Lower lobe of right lung (tissue), 2 donors: ENCODE measurements around the gene ZNF735. TPM values are rescaled to one million over a fixed set of nuclear protein-coding genes. Genes with fewer than 3 reads are reported as not detected.
"Not testable (repeated sequence)": the region's sequence is repeated elsewhere in the genome, so short reads cannot be mapped to it uniquely, and the experiment has no call there.

Source experiments
- ATAC-seq, 2 donors: fragments of 200-7000 bp; cut with Tn5 transposase; one replicate each; pipeline ENCODE4 v1.9.1; 2020 to 2022; ENCODE audit warnings: mild to moderate bottlenecking in 2 of 2, moderate library complexity in 2 of 2
- DNase-seq: peaks from one replicate; pipeline ENCODE4 v3.0.0-alpha.2; 2020
- H3K27ac ChIP-seq: fragments of 200-600 bp; one replicate; pipeline ENCODE4 v1.8.0; 2022
- H3K27me3 ChIP-seq: fragments of 200-600 bp; one replicate; pipeline ENCODE4 v1.8.0; 2022; ENCODE audit warnings: low read depth
- H3K36me3 ChIP-seq: fragments of 200-600 bp; one replicate; pipeline ENCODE4 v1.8.0; 2022; ENCODE audit warnings: mild to moderate bottlenecking
- H3K4me1 ChIP-seq: fragments of 200-600 bp; one replicate; pipeline ENCODE4 v1.8.0; 2022
- H3K4me3 ChIP-seq: fragments of 200-600 bp; one replicate; pipeline ENCODE4 v1.8.0; 2022; ENCODE audit warnings: mild to moderate bottlenecking
- H3K9me3 ChIP-seq: fragments of 200-600 bp; one replicate; pipeline ENCODE4 v1.8.0; 2022
- CTCF ChIP-seq: fragments of 200-600 bp; IDR thresholded peaks from one replicate; pipeline ENCODE4 v1.8.0; 2022; ENCODE audit warnings: antibody characterized with exemption, mild to moderate bottlenecking
- intact Hi-C: fragments of 100-400 bp; cut with DNase I; formaldehyde crosslinking; loops from one replicate; pipeline ENCODE4 v1.11.0; 2022
- long read RNA-seq: library from polyadenylated mRNA; unstranded; transcript quantifications from one replicate; pipeline ENCODE4 v2.0.0, GENCODE V29; 2021
- total RNA-seq: library from RNA; stranded (reverse); fragmentation: NEBNext Ultra II Directional; extraction: Animal tissue kit (Norgen Biotek cat#: 25700); gene quantifications from one replicate; pipeline ENCODE4 v1.2.1, GENCODE V29; 2021
- donor health status: DM: no; HTN: yes; CAD: no; lungs with severe emphysema.

The ZNF735 gene
- not detected for total RNA-seq
- long read RNA-seq, result 0 reads

GRCh38 chr7:64206903-64207302, at the start of gene ZNF735:
TSS of gene ZNF735 (plus strand) at chr7:64207203. CDS start at chr7:64207203, 0 bp downstream.
- Histone ChIP-seq H3K4me1 (no peaks in the 10 kb centered on the region), H3K36me3 (no peaks in the 10 kb centered on the region), H3K27ac (no peak within 1 kb of the TSS), H3K27me3 (no peaks in the 10 kb centered on the region), H3K9me3 (no peaks in the 10 kb centered on the region), H3K4me3 (no peak within 1 kb of the TSS)
- intact Hi-C loops, result no loop called here
- no peak for TF ChIP-seq CTCF
- no peak for ATAC-seq
- no peak for DNase-seq

- H3K4me3 ChIP-seq, H3K27ac ChIP-seq, ATAC-seq, H3K4me1 ChIP-seq, DNase-seq, H3K27me3 ChIP-seq, H3K36me3 ChIP-seq, intact Hi-C loops, H3K9me3 ChIP-seq: not testable (repeated sequence)
Measured at GRCh38 chr7:64170974-64171373, 36.0 kb upstream of the ZNF735 start.

GRCh38 chr7:64174328-64174727, 32.7 kb upstream of the ZNF735 start:
- no peaks in the 10 kb centered on the region for H3K9me3 ChIP-seq
- H3K27me3 ChIP-seq, result no peaks in the 10 kb centered on the region
- ATAC-seq, result peak in 1 of 2 donors; percentile 29
- TF ChIP-seq CTCF, result no peak
- DNase-seq, result no peak
- H3K36me3 ChIP-seq, result no peaks in the 10 kb centered on the region
- H3K27ac ChIP-seq, result no peak overlapping the region
- intact Hi-C loops, result no loop called here
- no peaks in the 10 kb centered on the region for H3K4me1 ChIP-seq
- no peak overlapping the region for H3K4me3 ChIP-seq

GRCh38 chr7:64174941-64175340, 32.1 kb upstream of the ZNF735 start:
- no peak for ATAC-seq
- no peaks in the 10 kb centered on the region for H3K27me3 ChIP-seq

GRCh38 chr7:64180989-64181388, 26.0 kb upstream of the ZNF735 start:
- Histone ChIP-seq H3K9me3 (no peaks in the 10 kb centered on the region), H3K27me3 (peaks cover 31% of the 10 kb centered on the region), H3K4me3 (no peak overlapping the region), H3K27ac (no peak overlapping the region), H3K4me1 (no peaks in the 10 kb centered on the region), H3K36me3 (no peaks in the 10 kb centered on the region)
- no peak for DNase-seq
- TF ChIP-seq CTCF, result peak; percentile 41
- ATAC-seq, result no peak
- intact Hi-C loops, result loop anchor here (5.0 kb wide), 1 partner anchor 441 kb away; no protein-coding TSS in a partner anchor

More at GRCh38 chr7:64174941-64175340, 32.1 kb upstream of the ZNF735 start:
- DNase-seq, result no peak
- intact Hi-C loops, result no loop called here
- no peak overlapping the region for H3K4me3 ChIP-seq
- TF ChIP-seq CTCF, result no peak
- no peaks in the 10 kb centered on the region for H3K9me3 ChIP-seq
- no peaks in the 10 kb centered on the region for H3K4me1 ChIP-seq
- no peaks in the 10 kb centered on the region for H3K36me3 ChIP-seq
- no peak overlapping the region for H3K27ac ChIP-seq

GRCh38 chr7:64181586-64181985, 25.4 kb upstream of the ZNF735 start:
- no peaks in the 10 kb centered on the region for H3K9me3 ChIP-seq
- intact Hi-C loops, result loop anchor here (5.0 kb wide), 1 partner anchor 441 kb away; no protein-coding TSS in a partner anchor
- no peak for ATAC-seq
- no peak overlapping the region for H3K27ac ChIP-seq
- TF ChIP-seq CTCF, result no peak
- DNase-seq, result no peak
- H3K4me1 ChIP-seq, result no peaks in the 10 kb centered on the region
- no peaks in the 10 kb centered on the region for H3K36me3 ChIP-seq
- peaks cover 31% of the 10 kb centered on the region for H3K27me3 ChIP-seq
- H3K4me3 ChIP-seq, result no peak overlapping the region
